ENCODE measurements around the gene PIP.
"Not testable (repeated sequence)": the region's sequence is repeated elsewhere in the genome, so short reads cannot be mapped to it uniquely, and the experiment has no call there.

The PIP gene

DNA sequence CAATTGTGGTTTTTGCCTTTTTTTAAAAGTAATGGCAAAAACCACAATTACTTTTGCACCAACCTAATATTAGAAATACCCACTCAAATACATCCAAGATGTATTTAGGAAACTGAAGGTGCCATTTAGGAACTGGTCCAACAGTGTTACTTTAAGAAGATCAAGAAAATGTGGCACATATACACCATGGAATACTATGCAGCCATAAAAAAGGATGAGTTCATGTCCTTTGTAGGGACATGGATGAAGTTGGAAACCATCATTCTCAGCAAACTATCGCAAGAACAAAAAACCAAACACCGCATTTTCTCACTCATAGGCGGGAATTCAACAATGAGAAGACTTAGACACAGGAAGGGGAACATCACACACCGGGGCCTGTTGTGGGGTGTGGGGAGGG lies 48.9 kb downstream of the PIP start:
- not testable (repeated sequence) for H3K9me3 ChIP-seq (ENCODE audit: control insufficient read depth, insufficient read depth, low read length); H3K27me3 ChIP-seq (ENCODE audit: control insufficient read depth, insufficient read depth, low read length); H3K4me3 ChIP-seq (ENCODE audit: low read depth, low read length); H3K36me3 ChIP-seq (ENCODE audit: control insufficient read depth, insufficient read depth, low read length); H3K4me1 ChIP-seq (ENCODE audit: control insufficient read depth, insufficient read depth, low read length); H3K9ac ChIP-seq (ENCODE audit: low read depth, low read length)

DNA sequence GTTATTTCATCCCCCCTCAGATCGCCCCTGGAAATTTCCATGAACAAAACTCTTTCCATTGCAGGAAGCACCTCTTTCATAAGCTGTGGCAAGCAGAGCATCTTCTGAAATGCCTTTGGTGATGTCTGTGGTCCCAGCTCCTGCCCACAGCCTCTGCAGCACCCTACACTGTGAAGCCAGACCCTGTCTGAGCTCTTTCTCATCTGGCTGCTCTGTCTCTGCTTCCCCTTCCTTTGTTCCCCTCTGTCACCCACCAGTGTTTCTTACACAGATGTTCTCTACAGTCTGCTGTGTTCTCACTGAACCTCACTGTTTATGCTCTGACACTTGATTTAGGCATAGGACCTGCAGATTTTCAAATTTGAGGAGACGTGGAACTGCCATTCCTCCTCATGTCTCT lies 49.5 kb downstream of the PIP start:
- Histone ChIP-seq H3K9ac (ENCODE audit: low read depth, low read length) (no peak overlapping the region), H3K4me3 (ENCODE audit: low read depth, low read length) (no peak overlapping the region), H3K36me3 (ENCODE audit: control insufficient read depth, insufficient read depth, low read length) (no peaks in the 10 kb centered on the region), H3K4me1 (ENCODE audit: control insufficient read depth, insufficient read depth, low read length) (no peaks in the 10 kb centered on the region), H3K9me3 (ENCODE audit: control insufficient read depth, insufficient read depth, low read length) (no peaks in the 10 kb centered on the region), H3K27me3 (ENCODE audit: control insufficient read depth, insufficient read depth, low read length) (no peaks in the 10 kb centered on the region)

DNA sequence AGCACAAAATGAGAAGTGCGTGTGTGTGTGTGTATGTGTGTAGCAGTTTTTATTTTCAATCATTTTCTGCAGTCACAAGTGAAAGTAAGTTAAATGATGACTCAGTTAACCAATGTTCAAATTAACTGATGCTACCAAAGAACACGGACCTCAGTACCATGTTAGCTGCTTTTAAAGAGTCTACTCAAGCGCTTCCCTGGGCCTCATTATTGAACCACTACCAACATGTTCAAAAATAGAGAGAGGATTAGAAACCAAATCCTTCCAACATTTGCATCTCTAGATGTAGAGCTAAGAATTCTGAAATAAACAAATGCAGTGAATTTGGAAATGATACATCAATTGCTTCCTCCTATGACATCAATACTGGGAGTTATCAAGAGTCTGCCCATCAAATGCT lies 51.1 kb downstream of the PIP start, which contains the start of gene TAS2R39:
TAS2R39 (plus strand) TSS at position 396 of the 400 bp plus-strand sequence; CDS start at position 396, 0 bp downstream.
- H3K9me3 ChIP-seq (ENCODE audit: control insufficient read depth, insufficient read depth, low read length), result no peaks in the 10 kb centered on the region
- no peak within 1 kb of the TSS for H3K9ac ChIP-seq (ENCODE audit: low read depth, low read length)
- no peaks in the 10 kb centered on the region for H3K4me1 ChIP-seq (ENCODE audit: control insufficient read depth, insufficient read depth, low read length)

DNA sequence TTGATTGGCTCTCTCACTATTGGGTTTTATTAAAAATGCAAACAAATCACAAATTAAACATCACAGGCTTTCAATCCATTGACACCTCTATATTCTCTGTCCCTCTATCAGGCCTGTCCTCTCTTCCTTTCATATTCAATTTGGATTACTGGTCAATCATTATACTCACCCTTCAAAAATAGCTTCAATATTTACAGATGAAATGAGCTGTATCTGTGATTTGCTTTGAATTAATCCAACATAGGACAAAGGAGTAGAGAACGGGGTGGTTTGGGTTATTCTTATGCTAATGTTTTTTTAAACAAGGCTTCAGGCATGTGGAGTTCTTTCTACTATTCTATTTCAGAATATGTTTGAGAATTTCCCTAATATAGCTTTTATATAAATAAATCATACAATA lies 53.7 kb downstream of the PIP start:
- H3K36me3 ChIP-seq (ENCODE audit: control insufficient read depth, insufficient read depth, low read length), result no peaks in the 10 kb centered on the region
- no peaks in the 10 kb centered on the region for H3K9me3 ChIP-seq (ENCODE audit: control insufficient read depth, insufficient read depth, low read length)
- H3K9ac ChIP-seq (ENCODE audit: low read depth, low read length), result no peak overlapping the region
- no peaks in the 10 kb centered on the region for H3K27me3 ChIP-seq (ENCODE audit: control insufficient read depth, insufficient read depth, low read length)
- H3K4me3 ChIP-seq (ENCODE audit: low read depth, low read length), result no peak overlapping the region
- H3K4me1 ChIP-seq (ENCODE audit: control insufficient read depth, insufficient read depth, low read length), result peaks cover 4% of the 10 kb centered on the region

More for the DNA sequence above, 51.1 kb downstream of the PIP start, which contains the start of gene TAS2R39:
- Histone ChIP-seq H3K27me3 (ENCODE audit: control insufficient read depth, insufficient read depth, low read length) (no peaks in the 10 kb centered on the region), H3K4me3 (ENCODE audit: low read depth, low read length) (no peak within 1 kb of the TSS), H3K36me3 (ENCODE audit: control insufficient read depth, insufficient read depth, low read length) (no peaks in the 10 kb centered on the region)

DNA sequence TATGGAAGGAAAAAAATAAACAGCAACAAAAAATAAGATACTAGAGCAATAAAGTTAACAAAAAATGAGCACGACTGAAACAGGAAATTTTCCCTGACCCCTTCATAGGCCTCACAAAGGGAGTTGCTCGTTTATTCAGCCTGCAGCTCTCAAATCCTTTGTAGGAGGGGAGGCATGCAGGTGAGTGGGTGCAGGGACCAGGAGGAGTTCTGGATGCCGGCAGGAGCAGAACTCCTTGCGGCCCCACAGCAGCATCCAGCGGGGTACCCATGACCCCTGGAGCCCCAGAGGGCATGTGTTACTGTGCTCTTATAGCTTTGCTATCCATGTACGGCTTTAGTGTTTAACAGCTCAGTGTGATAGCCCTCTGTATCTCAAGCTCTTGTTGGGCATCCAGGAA lies 57.1 kb downstream of the PIP start:
- H3K4me3 ChIP-seq (ENCODE audit: low read depth, low read length), result no peak overlapping the region
- H3K36me3 ChIP-seq (ENCODE audit: control insufficient read depth, insufficient read depth, low read length), result no peaks in the 10 kb centered on the region
- no peak overlapping the region for H3K9ac ChIP-seq (ENCODE audit: low read depth, low read length)
- H3K27me3 ChIP-seq (ENCODE audit: control insufficient read depth, insufficient read depth, low read length), result no peaks in the 10 kb centered on the region
- no peaks in the 10 kb centered on the region for H3K9me3 ChIP-seq (ENCODE audit: control insufficient read depth, insufficient read depth, low read length)
- H3K4me1 ChIP-seq (ENCODE audit: control insufficient read depth, insufficient read depth, low read length), result peaks cover 4% of the 10 kb centered on the region
